ENCODE data around the gene ZXDC.

Gene ZXDC

DNA sequence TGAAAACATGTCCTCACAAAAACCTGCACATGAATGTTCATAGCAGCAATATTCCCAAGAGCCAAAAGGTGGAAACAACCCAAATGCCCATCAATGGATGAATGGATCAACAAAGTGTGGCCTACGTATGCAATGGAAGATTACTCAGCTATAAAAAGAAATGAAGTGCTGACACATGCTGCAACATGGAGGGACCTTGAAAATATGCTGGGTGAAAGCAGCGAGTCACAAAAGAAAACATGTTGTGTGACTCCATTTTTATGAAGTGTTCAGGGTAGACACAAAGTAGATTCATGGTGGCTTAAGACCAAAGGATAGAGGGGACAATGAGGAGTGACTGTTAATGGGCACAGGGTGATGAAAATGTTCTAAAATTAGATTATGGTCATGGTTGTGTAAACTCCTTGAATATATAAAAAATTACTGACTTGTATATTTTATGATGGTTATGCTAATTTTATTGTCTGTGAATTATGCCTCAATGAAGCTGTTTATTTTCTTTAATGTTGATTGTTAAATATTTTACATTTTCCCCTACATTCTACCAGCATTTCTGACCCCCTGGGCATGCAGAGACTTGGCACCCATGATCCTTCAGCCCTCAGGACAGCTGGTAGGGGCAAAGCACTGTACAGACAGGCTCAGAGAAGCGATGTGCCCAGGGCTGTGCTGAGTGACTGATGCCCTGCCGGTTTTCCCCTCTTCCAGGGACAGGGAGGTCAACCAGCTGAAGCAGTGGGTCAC is 43.2 kb downstream of the ZXDC start:
- no peak for DNase-seq

DNA sequence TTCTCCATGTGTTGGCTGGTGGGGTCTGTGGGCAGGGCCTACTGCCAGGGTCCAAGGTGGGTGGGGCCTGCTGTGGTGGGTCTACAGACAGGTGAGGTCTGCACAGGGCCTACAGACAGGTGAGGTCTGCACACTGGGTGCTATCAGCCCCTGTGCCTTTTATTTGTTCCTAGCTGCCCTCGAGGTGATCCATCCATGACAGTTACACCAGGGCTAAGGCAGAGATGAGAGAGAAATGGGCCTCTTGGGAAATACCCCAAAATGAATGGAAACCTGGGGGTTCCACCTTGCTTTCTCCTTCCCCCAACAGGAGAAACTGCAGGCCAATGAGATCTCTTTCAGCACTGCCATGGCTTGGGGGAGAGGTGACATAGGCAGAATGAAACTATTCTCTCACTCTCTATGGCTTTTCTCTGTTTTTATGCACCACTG is 44.6 kb downstream of the ZXDC start:
- DNase-seq: no peak

DNA sequence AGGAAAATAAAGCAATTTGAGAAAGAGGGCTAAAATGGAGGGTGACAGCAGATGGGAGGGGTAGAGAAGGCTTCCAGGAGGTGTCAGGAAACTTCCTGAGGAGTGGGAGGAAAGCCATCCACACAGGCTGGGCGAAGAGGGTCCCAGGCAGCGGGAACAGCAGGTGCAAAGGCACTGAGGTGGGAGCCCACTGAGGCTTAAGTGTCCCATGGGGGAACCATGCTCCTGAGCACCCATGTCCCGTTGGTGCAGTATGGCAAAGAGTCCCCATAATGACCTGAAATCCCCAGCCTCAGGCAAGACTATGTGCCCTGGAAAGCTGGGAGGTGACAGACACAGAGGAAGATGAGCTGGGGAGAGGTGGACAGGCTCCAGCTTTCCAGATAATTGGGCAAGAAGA is 50.9 kb downstream of the ZXDC start:
- no peak for DNase-seq

DNA sequence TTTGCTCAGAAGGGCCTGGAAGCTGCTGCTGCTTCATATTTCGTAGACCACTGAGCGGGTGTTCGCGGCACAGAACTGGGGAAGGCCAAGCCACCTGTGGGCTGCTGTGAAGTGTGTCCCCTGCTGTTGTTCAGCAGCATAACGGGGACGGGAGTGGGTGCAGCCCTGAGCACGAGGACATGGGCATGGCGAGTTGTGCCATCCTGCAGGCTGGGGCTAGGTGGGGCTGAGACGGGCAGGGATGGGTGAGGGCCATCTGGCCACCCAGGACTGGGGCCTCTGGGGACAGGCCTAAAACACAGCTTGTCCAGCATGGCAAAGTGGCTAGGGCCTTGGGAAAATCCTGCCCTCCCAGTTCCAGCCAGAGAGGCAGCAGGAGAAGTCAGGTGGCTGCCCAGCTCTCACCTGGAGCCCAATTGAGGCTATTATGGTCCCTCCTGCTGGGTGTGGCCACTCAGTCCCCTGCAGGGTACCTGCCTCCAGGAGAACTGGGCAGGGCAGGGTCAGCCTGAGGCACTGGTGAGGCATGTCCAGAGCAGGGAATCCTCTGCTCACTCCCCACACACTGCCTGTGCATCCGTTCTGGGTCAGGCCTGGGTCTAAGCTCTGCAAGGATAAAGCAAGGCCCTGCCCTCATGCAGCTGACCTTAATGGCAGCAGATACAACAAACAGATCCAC is 51.5 kb downstream of the ZXDC start:
- no peak for DNase-seq

DNA sequence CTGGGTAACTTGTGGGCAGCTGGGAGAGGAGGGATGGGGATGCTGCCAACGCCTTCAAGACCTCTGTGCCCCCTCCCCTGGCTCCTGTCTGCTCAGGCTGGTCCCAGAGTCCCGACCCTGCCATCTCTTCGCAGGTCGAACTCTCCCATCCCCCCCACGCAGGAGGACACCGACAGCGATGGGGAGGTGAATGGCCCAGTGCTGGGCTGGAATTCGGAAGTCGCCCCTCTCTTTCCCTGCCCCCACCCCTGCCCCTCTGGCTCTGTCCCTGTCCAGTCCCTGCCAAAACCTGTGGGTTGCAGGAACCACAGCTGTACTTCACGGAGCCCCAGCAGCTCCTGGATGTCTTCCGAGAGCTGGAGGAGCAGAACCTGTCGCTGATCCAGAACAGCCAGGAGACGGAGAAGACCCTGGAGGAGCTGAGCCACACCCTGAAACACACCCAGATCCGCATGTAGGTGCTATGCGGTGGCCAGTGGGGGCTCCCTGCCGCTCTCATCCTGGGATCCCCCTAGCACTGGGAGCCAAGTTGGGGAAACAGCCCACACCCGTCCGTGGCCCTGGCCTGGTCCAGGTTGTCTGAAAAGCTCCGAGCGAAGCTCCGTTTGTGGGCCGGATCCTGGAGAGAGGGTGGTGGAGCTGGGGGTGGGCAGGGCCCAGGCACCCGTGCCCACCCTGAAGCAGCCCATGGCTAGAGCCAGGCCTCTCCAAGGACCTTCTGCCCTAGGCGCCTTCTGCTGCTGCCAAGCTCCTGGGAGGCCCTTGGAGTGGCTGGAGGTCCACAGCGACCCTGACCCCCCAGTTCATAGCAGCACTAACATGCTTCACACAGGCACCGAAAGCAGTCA is 52.3 kb downstream of the ZXDC start:
- DNase-seq: no peak

DNA sequence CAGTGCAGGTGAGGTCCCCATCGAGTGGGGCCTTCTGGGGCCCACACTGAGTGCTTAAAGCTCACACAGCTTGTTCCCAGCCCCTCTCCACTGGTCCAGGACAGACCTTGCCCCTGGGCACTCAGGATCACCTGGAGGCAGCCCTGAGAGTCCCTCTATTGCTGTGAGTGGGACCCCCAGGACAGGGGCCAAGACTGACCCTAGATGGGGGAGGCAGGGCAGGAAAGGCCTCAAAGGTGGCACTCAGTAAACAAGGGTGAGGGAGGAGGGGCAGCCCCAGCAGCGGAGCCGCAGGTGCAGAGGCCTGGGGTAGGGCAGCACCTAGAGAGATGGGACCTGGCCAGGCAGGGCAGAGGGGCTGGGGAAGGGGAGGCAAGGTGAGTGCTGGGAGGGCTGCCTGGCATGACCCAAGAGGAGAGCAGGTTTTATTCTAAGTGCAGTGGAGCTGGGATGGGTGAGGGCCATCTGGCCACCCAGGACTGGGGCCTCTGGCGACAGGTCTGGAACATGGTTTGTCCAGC is 53.1 kb downstream of the ZXDC start:
- no peak for DNase-seq

DNA sequence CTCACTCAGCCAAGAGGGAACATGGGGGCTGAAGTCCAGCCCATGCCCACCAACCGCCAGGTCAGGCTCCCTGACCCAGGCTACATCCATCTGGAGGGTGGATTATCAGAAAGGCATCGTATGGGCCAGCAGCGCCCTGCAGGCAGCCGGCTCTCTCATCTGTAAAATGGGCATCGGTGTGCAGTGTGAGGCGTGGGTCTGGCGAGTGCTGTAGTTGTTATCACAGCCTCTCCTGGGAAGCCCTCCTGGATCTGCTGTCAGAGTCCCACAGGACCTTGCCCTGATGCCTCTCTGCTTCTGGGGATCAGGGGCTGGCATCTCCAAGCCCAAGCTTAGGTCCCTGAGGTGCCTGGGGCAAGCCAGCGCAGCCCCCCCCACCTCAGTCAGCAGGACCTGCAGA is 53.6 kb downstream of the ZXDC start:
- DNase-seq: no peak

DNA sequence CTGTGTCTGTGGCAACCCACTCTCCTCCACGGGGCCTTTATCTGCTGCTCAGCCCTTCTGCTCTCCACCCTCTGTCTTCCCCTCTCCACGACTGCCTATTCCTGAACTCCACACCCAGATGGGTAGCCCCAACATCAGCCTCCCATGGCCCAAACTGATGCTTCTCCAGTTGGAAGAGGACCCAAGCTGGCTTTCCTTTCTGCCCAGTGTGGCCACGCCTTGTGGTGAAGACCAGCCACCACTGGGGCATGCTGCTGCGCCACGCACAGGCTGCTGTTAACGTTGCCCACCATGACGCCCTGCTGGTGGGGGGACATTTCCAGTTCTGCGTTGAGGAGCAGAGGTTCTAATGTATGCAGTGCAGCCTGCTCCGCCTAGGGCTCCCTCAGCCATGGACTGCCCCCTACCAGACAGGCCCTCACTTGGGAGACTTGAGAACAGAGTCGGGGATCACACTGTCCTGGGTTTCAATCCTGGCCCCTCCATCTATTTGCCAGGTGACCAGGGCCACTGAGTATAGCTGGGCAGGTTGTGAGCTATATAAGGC is 54.0 kb downstream of the ZXDC start:
- no peak for DNase-seq

DNA sequence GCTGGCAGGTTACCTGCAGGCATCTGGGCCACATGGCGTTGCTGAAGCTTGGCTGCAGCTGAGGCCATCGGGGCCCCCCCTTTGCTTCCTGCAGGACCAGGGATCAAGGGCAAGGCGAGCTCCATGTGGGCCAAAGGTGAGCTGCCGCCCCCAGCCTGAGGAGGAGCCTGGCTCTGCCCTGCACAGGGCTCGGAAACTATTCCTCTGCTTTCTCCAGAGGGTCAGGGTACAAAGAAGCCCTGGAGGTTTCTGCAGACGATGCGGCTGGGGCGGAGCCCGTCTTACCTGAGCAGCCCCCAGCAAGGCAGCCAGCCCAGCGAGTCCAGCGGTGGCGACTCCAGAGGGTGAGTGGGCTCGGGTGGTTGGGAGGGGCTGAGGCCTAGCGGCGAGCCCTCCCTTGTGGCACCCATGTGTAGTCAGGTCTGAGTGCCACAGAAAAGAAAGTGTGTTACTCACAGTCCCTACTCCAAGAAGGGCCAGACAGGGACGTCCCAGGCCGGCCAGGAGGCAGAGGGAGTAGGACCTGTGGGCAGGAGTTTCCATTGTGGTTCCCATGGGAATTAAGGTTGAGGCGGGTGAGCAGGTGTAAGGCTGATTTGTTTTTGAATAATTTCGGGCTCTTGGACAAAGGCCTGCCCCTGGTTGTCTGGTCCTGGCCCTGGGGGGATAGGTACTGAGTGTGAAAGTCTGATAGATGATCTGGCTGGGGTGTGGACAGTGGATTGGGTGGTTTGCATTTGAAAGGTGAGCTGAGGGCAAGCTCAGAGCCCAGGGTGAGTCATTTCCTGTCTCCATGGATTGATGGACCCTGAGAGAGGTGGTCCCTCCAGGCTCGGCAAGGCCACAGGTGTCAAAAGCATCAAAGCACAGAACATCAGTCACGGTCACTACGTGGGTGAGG is 55.6 kb downstream of the ZXDC start:
- no peak for DNase-seq

DNA sequence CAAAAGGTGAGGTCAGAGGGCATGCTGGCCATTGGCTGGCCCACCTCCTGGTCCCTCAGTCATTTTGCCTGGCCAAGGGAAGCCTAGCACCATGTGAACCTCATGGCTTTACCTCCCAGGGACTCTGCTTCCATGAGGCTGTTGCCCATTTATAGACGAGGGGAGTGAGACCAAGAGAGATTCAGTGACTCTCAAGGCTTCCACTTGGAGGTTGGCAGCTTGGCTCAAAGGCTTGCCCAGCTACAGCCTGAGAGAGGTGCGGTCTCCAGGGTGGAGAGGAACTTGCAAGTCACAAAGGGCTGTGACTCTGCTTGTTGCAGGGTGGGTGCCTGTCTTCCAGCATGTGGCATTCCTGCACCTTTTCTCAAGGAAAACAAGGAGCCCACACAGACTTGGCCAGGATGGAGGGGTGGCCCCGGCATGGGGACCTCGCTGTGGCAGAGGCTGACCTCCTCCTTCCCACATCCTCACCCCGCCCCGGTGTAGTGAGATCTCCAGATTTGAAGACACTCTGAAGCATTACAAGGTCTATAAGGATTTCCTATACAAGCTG is 56.5 kb downstream of the ZXDC start:
- no peak for DNase-seq

DNA sequence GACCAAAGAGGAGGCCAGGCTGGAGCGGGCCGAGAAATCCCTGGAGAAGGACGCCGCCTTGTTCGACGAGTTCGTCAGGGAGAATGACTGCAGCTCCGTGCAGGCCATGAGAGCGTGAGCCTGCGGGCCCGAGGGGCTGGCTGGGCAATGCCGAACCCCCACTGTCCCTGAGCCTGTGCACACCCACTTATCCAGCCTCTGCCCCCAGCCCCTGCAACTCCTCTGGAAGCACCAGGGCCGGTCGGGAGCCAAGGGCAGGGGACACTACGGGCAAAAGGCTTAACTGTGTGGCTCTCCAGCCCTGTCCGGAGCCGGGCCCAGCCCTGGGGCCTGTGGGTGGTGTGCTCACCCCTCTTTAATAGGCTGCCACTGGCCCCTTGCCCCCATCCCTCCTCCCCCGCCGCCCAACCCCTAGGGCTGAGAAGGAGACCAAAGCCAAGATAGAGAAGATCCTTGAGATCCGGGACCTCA is 57.0 kb downstream of the ZXDC start:
- DNase-seq: no peak

DNA sequence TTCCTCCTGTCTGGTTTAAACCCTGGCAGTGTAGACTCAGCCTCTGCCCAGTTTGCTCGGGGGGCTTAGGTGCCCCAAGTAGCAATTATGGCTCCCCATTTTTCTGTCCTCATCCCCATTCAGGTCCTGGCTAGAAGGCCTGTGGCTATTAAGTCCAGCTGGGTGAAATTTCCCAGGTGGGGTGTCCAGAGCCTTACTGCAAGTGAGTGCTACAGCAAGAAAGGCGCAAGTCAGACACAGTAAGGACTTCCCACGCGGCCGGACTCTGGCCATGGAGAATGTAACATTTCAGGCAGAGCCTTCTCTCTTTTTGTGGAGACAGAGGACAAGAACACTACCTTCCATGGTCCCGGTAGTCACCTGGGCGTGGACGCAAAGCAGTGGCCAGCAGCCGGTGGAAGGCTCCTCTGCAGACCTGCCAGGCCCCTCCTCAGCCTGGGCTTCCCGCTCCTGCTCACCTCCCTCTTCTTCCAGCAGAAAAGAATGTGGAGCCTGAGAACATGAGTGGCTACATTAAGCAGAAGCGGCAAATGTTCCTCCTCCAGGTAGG is 57.6 kb downstream of the ZXDC start:
- no peak for DNase-seq

DNA sequence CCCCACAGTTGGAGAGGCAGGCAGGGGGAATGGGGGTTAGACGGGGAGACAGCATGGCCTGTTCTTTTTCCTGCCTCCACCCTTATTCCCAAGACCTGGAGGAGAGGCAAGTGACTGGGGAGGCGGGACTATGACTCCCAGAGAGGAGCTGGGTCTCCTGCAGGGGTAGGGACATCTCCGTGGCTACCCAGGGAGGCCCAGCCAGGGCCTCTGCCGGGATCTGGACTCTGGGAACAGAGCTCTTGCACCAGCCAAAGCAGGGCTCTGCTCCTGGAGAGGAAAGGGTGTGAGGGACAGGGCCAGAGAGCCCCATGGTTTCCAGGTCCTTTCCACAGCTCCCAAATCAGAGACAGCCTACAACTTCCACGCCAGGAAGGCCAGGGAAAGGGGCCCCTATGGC is 58.2 kb downstream of the ZXDC start:
- no peak for DNase-seq

DNA sequence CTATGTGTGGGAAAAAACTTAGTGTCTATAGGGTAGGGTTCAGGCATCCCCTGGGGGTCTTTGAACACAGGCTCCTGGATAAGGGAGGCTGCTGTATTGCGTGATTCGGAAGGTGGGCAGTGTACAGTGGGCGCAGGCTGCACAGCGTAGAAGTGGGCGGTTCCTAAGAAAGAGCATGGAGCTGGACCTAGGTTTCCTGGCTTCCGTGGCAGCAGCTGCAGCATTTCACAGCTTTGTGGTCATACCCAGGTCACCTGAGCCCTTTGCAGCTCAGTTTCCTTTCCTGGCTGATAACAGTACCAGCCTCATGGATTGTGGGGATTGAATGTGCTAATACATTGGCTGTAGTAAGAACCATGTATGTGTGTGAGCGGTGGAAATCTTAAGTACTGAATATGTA is 58.7 kb downstream of the ZXDC start:
- no peak for DNase-seq

DNA sequence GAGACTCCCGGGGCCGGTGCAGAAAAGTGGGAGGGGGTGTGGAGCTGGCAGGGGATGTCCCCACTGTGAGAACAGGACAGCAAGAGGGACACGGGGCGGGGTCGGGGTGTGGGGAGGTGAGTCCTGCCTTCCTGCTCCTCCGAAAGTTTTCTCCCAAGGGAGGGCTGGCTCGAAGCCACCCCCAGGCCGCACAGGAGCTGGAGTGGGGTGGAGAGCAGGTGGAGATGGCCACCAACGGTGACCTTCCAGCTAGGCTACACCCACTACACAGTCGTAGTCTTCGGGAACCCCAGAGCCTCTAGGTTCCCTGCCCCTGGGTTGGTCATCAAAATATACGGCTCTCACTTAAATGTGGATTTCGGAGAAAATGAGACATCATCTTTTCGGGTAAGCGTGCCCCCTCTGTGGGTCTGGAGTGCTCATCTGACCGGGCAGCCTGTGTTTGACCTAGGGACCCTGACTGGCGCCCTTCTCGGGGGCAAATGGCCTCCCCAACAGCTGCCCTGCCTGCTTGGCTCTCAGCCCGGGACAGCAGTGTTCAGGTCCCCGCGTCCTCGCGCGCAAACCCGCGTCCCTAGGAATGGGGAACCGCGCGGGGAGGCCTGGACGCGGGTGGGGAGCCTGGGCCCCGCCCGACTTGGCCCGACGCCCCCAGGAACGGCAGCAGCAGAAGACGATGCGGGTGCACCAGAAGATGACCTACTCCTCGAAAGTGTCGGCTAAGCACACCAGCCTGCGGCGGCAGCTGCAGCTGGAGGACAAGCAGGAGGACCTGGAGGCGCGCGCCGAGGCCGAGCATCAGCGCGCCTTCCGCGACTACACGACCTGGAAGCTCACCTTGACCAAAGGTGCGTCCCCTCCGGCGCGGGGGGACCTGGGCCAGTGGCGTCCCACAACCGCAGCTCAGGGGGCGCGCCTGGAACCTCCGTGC is 59.8 kb downstream of the ZXDC start:
- no peak for DNase-seq

DNA sequence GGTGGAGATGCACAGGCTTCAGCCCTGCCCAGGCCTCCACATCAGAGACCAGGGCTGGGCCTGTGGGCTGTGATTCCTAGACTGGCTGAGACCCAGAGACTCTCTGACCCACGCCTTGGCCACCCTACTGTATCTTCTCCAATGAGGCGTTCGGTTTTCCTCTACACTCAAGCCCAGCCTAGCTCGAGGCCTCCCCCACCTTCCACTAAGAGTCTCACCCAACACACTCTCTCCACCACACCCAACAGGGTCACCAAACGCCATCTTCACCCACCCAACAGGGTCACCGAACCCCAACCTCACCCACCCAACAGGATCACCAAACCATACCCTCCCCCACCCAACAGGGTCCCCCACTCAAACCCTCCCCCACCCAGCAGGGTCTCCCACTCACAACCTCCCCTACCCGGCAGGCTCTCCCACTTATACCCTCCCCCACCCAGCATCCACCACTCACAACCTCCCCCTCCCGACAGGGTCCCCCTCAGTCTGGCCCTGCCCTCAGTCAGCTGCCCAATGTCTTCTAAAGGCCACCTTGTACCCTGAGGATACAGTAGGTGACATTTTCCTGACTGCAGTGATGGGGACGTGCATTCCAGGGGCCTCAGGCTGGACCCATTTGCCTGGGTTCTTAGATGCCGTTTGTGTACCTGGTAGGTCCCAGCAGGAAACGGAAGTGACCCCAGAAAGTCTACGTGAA is 60.6 kb downstream of the ZXDC start:
- no peak for DNase-seq

DNA sequence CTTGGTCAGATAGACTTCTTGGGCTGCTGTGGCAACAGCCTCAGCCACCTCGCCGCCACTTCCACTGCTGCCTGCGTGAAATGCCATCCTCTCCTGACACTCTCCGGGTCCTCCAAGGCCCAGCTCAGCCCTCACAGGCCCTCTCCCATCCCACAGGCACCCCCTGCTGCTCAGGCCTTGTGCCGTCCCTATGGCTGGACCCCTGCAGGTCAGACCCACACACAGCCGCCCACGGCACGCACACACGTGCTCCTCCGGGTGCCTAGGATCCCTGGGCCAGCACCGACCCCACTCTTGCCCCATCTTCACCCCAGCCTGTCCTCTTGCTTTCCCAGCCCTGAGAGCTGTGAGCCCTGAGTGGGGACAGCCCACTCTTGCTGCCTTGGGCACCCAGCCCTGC is 61.3 kb downstream of the ZXDC start:
- DNase-seq: no peak

DNA sequence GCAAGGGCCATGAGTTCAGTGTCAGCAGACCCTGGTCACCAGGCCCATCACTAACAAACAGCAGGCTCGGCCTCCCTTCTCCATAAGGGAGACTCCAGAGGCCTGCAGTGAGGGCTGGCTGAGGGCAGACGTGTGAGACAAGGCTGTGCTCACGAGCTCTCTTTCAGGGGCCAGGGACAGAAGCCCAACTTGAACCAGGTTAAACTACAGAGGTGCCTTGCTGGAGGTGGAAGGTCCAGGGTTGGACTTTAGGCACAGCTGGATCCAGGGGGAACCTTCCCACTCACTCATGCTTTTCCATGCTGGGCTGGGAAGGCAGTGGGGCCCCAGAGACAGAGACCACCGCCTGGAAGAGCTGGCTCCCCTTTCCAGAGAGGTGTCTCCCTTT is 62.0 kb downstream of the ZXDC start:
- no peak for DNase-seq

DNA sequence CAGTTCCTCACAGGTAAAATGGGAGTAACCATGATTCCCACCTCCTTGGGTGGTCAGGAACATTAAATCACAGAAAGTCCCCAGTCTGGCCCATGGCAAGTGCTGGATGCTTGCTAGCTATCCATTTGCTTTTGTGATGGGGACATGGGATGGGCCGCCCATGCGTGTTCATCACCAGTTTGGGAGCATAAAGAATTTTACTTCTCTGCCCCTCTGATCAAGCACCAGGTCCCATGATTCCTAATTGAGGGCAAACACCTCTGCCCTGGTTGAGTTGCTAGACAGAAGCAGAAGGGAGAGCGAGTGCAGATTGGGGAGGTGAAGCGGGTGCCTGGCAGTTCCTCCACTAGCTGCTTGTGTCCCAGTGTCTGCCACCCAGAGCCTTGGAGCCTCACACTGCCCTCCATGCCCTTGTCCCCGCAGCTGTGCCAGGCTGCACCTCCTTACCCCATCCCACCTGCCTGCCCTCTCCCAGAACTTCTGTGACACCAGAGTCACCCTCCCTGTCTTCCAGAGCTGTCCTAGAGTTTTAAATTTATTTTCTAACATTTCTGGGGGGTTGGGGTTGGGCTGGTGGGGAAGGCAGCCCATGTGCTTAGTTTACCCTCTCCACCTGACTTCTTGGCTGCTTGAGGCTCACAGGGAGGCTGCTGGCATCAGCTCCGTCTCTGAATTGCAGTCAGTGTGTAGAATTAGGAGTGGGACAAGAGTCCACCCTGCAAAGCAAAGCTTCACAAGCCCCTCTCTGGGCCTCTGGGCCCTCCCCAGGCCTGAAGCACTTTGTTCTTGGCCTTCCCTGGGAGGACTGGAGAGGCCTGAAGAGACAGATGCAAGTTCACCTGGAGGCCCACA is 62.6 kb downstream of the ZXDC start:
- DNase-seq: no peak

Data from activated CD4-positive, alpha-beta T cell treated with anti-CD3 and anti-CD28 coated beads for 1 hour (primary cell).